Cardiac fibroblast (primary cell): ENCODE results near the gene OGFOD2.

ENCODE experiments used
- DNase-seq, 2 donors: peaks; one replicate each; pipeline versions ENCODE4 v3.0.0 to v3.0.0-alpha.2; 2010; ENCODE audit warnings: low read depth in 2 of 2
- H3K4me3 ChIP-seq, 2 donors: replicated peaks in 1 of 2; 1 replicate in 1 of 2; 2 replicates in 1 of 2; pipeline ENCODE4 v1.5.1; 2011; ENCODE audit warnings: low read depth in 2 of 2, low read length in 2 of 2, mild to moderate bottlenecking in 2 of 2, moderate library complexity in 1 of 2
- CTCF ChIP-seq: IDR thresholded peaks from one replicate; pipeline ENCODE4 v1.5.1; 2011; ENCODE audit warnings: low read depth, mild to moderate bottlenecking, low read length, inconsistent platforms

Gene OGFOD2

GRCh38 chr12:122951406-122951805, 23.6 kb upstream of the OGFOD2 start:
- no peak for TF ChIP-seq CTCF
- H3K4me3 ChIP-seq = no peak overlapping the region
- peak in 1 of 2 donors; percentile 46 for DNase-seq

- TF ChIP-seq CTCF = peak; percentile 90
These were observed 22.8 kb upstream of the OGFOD2 start for GRCh38 chr12:122951979-122952892.

GRCh38 chr12:122955156-122955555, 19.9 kb upstream of the OGFOD2 start:
- TF ChIP-seq CTCF = no peak
- DNase-seq = no peak
- no peak overlapping the region for H3K4me3 ChIP-seq

More at GRCh38 chr12:122951979-122952892, 22.8 kb upstream of the OGFOD2 start:
- no peak overlapping the region for H3K4me3 ChIP-seq
- peak; percentile 77 to 80 for DNase-seq

GRCh38 chr12:122956035-122956434, 19.0 kb upstream of the OGFOD2 start:
- H3K4me3 ChIP-seq = no peak overlapping the region
- DNase-seq = no peak
- TF ChIP-seq CTCF = no peak

- H3K4me3 ChIP-seq = no peak overlapping the region
- no peak for TF ChIP-seq CTCF
- DNase-seq = peak; percentile 93 to 97
These were observed 16.7 kb upstream of the OGFOD2 start for GRCh38 chr12:122958198-122958888.

- no peak for TF ChIP-seq CTCF
- H3K4me3 ChIP-seq = no peak overlapping the region
- no peak for DNase-seq
These were observed 15.4 kb upstream of the OGFOD2 start for GRCh38 chr12:122959566-122960192.
